ENCODE results near the gene CLCF1. TPM values are rescaled to one million over a fixed set of nuclear protein-coding genes. Genes with fewer than 3 reads are reported as not detected.
"Not testable (repeated sequence)": the region's sequence is repeated elsewhere in the genome, so short reads cannot be mapped to it uniquely, and the experiment has no call there.

The CLCF1 gene
- total RNA-seq, 3 donors from 2014 or later (not counting 1 experiment from before 2014, with no cell fraction given) = 9.8 to 13.4 (median 10.3) TPM

DNA sequence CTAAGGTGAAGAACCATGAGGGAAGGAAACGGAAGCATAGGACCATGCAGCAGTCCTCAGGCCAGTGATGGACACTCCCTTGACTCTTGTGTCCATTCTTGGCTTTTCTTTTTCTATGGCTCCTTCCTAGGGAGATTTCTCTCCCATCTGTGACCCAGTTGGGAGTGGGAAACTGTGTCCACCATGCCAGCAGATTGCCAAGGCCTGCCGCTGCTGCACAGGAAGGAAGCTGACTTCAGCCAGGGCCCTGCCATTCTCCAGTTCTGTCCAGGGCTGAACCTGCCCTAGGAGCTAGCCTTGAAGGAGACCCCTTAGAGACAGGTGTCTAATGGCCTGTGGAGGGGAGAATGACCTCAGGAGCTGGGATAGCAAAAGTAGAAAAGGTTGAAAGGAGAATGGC is 52.7 kb downstream of the CLCF1 start:
- H3K4me3 Mint-ChIP-seq = no peak overlapping the region
- peaks cover 0 to 11% of the 10 kb centered on the region in 2 donors for H3K27me3 Mint-ChIP-seq (ENCODE audit: low read depth in 2 of 2)
- no peaks in the 10 kb centered on the region for H3K9me3 Mint-ChIP-seq
- H3K27ac Mint-ChIP-seq = peak overlapping the region in 1 of 2 donors; percentile 9
- H3K36me3 Mint-ChIP-seq = no peaks in the 10 kb centered on the region
- TF ChIP-seq, protein P1, sequence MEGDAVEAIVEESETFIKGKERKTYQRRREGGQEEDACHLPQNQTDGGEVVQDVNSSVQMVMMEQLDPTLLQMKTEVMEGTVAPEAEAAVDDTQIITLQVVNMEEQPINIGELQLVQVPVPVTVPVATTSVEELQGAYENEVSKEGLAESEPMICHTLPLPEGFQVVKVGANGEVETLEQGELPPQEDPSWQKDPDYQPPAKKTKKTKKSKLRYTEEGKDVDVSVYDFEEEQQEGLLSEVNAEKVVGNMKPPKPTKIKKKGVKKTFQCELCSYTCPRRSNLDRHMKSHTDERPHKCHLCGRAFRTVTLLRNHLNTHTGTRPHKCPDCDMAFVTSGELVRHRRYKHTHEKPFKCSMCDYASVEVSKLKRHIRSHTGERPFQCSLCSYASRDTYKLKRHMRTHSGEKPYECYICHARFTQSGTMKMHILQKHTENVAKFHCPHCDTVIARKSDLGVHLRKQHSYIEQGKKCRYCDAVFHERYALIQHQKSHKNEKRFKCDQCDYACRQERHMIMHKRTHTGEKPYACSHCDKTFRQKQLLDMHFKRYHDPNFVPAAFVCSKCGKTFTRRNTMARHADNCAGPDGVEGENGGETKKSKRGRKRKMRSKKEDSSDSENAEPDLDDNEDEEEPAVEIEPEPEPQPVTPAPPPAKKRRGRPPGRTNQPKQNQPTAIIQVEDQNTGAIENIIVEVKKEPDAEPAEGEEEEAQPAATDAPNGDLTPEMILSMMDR (IDR thresholded peaks at IDR 0.05) = no peak
- H3K4me1 Mint-ChIP-seq = peaks cover 13 to 14% of the 10 kb centered on the region in 2 donors
- H3K9me3 ChIP-seq (ENCODE audit: control insufficient read depth, insufficient read depth, low read length) = no peaks in the 10 kb centered on the region
- DNase-seq (no peak), ATAC-seq (no peak)
- 98% methylated on average over 2 of the region's 2 CpGs for WGBS (ENCODE audit: insufficient coverage)
- no peak overlapping the region for H3K4me3 ChIP-seq (ENCODE audit: low read length)
- H3K27me3 ChIP-seq (ENCODE audit: control insufficient read depth, insufficient read depth, low read length) = no peaks in the 10 kb centered on the region
- intact Hi-C loops (cut with micrococcal nuclease) = no loop called here
- H3K4me1 ChIP-seq (ENCODE audit: control insufficient read depth, insufficient read depth, low read length) = peaks cover 18% of the 10 kb centered on the region
- no peaks in the 10 kb centered on the region for H3K36me3 ChIP-seq (ENCODE audit: control insufficient read depth, insufficient read depth, low read length)
- H3K27ac ChIP-seq (ENCODE audit: low read length) = no peak overlapping the region

DNA sequence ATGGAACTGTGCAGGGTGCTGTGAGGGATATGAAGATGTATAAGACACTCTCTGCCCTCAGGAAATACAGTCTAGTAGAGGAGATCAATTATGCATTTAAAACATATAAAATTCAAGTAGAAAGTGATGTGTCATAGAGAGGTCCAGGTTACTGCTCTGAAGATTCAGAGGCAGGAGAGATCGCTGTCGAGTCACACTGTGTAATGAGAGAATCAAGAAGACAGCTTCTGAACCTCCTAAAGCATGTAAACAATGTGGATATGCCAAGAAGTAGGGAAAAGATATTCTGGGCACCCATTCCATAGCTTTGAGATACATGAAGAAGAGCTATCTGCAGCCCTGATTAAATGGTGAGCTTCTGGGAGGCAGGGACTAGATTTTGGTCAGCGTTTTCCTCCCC is 53.4 kb downstream of the CLCF1 start:
- ATAC-seq (no peak), DNase-seq (no peak)
- H3K9me3 ChIP-seq (ENCODE audit: control insufficient read depth, insufficient read depth, low read length) = no peaks in the 10 kb centered on the region
- Mint-ChIP-seq H3K9me3 (no peaks in the 10 kb centered on the region), H3K4me1 (peaks cover 13 to 14% of the 10 kb centered on the region in 2 donors), H3K36me3 (no peaks in the 10 kb centered on the region), H3K27ac (peak overlapping the region in 1 of 2 donors; percentile 9), H3K4me3 (no peak overlapping the region), H3K27me3 (ENCODE audit: low read depth in 2 of 2) (peaks cover 0 to 11% of the 10 kb centered on the region in 2 donors)
- no peak overlapping the region for H3K4me3 ChIP-seq (ENCODE audit: low read length)
- no peaks in the 10 kb centered on the region for H3K36me3 ChIP-seq (ENCODE audit: control insufficient read depth, insufficient read depth, low read length)
- WGBS (ENCODE audit: insufficient coverage) = 96% methylated on average over 3 of the region's 3 CpGs
- intact Hi-C loops (cut with micrococcal nuclease) = no loop called here
- peaks cover 18% of the 10 kb centered on the region for H3K4me1 ChIP-seq (ENCODE audit: control insufficient read depth, insufficient read depth, low read length)
- H3K27ac ChIP-seq (ENCODE audit: low read length) = no peak overlapping the region
- H3K27me3 ChIP-seq (ENCODE audit: control insufficient read depth, insufficient read depth, low read length) = no peaks in the 10 kb centered on the region
- TF ChIP-seq, protein P1 (IDR thresholded peaks at IDR 0.05) = no peak

DNA sequence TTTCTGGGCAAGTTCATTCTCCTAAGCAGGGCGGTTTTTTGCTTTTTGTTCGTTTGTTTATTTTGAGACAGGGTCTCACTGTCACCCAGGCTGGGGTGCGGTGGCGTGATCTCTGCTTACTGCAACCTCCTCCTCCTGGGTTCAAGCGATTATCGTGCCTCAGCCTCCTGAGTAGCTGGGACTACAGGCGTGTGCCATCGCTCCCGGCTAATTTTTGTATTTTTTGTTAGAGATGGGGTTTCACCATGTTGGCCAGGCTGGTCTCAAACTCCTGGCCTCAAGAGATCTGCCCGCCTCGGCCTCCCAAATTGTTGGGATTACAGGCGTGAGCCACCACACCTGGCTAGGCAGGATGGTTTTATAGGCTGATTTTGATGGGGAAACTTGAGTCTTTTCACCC is 54.5 kb downstream of the CLCF1 start:
- H3K27ac Mint-ChIP-seq = peak overlapping the region; percentile 94 to 97
- H3K9me3 ChIP-seq (ENCODE audit: control insufficient read depth, insufficient read depth, low read length); DNase-seq; H3K27ac ChIP-seq (ENCODE audit: low read length); H3K9me3 Mint-ChIP-seq; ATAC-seq; H3K36me3 ChIP-seq (ENCODE audit: control insufficient read depth, insufficient read depth, low read length); H3K4me3 ChIP-seq (ENCODE audit: low read length); H3K27me3 ChIP-seq (ENCODE audit: control insufficient read depth, insufficient read depth, low read length); H3K36me3 Mint-ChIP-seq: not testable (repeated sequence)
- H3K4me1 ChIP-seq (ENCODE audit: control insufficient read depth, insufficient read depth, low read length) = peaks cover 18% of the 10 kb centered on the region
- H3K4me3 Mint-ChIP-seq = peak overlapping the region; percentile 67
- peaks cover 0 to 11% of the 10 kb centered on the region in 2 donors for H3K27me3 Mint-ChIP-seq (ENCODE audit: low read depth in 2 of 2)
- 95% methylated on average over 12 of the region's 12 CpGs for WGBS (ENCODE audit: insufficient coverage)
- H3K4me1 Mint-ChIP-seq = peaks cover 13 to 19% of the 10 kb centered on the region in 2 donors
- intact Hi-C loops (cut with micrococcal nuclease) = loop anchor here (1.0 kb wide), 1 partner anchor 16 kb away; no protein-coding TSS in a partner anchor

DNA sequence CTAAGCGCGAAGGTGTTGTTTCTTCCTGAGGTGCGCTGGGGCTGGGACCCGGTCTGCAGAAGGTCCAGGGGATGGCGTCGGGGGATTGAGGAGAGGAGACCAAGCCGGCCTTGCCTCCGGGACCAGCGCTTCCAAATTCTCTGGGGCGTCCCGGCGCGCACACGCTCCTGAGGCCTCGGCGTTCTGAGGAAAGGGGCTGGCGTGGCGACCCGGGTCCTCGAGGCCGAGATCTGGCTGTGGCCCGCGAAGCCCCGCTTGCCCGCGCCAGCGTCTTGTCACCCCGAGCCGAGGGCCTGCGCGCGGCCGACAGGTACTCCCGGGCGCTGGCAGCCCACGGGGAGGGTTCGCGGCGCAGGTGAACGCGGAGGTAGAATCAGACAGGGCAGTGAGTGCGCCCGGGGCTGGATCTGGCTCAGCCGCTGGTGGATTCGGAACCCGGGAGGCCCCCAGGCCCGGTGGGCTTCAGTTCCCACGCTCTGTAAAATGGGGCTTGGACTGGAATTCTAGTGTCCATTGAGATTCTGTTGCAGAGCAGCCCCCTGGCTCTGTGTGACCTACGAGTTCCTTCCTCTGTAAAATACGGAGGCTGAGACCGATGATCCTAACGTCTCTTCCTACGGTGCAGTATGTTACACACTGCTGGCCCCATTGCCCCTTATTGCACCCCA is 55.4 kb downstream of the CLCF1 start:
- H3K4me3 ChIP-seq (ENCODE audit: low read length) = peak overlapping the region; percentile 61
- ATAC-seq (no peak), DNase-seq (no peak)
- peak overlapping the region; percentile 100 for H3K4me3 Mint-ChIP-seq
- no peaks in the 10 kb centered on the region for H3K36me3 ChIP-seq (ENCODE audit: control insufficient read depth, insufficient read depth, low read length)
- WGBS (ENCODE audit: insufficient coverage) = under 1% methylated on average over 53 of the region's 53 CpGs
- H3K9me3 Mint-ChIP-seq = no peaks in the 10 kb centered on the region
- TF ChIP-seq, protein P1 (IDR thresholded peaks at IDR 0.05) = no peak
- H3K27me3 ChIP-seq (ENCODE audit: control insufficient read depth, insufficient read depth, low read length) = no peaks in the 10 kb centered on the region
- H3K36me3 Mint-ChIP-seq = no peaks in the 10 kb centered on the region
- H3K4me1 ChIP-seq (ENCODE audit: control insufficient read depth, insufficient read depth, low read length) = peaks cover 25% of the 10 kb centered on the region
- H3K27ac Mint-ChIP-seq = peak overlapping the region; percentile 94 to 97
- peak overlapping the region; percentile 68 for H3K27ac ChIP-seq (ENCODE audit: low read length)
- peaks cover 0 to 11% of the 10 kb centered on the region in 2 donors for H3K27me3 Mint-ChIP-seq (ENCODE audit: low read depth in 2 of 2)
- no peaks in the 10 kb centered on the region for H3K9me3 ChIP-seq (ENCODE audit: control insufficient read depth, insufficient read depth, low read length)
- intact Hi-C loops (cut with micrococcal nuclease) = loop anchor here (1.0 to 2.0 kb wide), 6 partner anchors 17 to 56 kb away; partner anchors contain the start of genes ANKRD13D and POLD4
- peaks cover 21 to 26% of the 10 kb centered on the region in 2 donors for H3K4me1 Mint-ChIP-seq

All from natural killer cell (primary cell).